Thyroid gland (tissue), 4 donors: ENCODE data around the gene CPA5.

Source experiments
- POLR2A ChIP-seq, 2 donors: fragments of 450-650 bp; IDR thresholded peaks; one replicate each; pipeline ENCODE4 v1.6.1; 2017; ENCODE audit warnings: antibody characterized with exemption in 2 of 2, mild to moderate bottlenecking in 2 of 2, moderate library complexity in 1 of 2
- TF ChIP-seq, protein P1 (sequence below), 6 experiments: fragments of 200-600 bp in 3 of 6; fragments of 450-650 bp in 3 of 6; sonication (generic) in 3 of 6; IDR thresholded peaks; one replicate each; pipeline ENCODE4 v1.5.1; 2016 to 2019; ENCODE audit warnings: antibody characterized with exemption in 6 of 6, mild to moderate bottlenecking in 2 of 6, inconsistent platforms in 1 of 6, moderate library complexity in 1 of 6

DNA sequence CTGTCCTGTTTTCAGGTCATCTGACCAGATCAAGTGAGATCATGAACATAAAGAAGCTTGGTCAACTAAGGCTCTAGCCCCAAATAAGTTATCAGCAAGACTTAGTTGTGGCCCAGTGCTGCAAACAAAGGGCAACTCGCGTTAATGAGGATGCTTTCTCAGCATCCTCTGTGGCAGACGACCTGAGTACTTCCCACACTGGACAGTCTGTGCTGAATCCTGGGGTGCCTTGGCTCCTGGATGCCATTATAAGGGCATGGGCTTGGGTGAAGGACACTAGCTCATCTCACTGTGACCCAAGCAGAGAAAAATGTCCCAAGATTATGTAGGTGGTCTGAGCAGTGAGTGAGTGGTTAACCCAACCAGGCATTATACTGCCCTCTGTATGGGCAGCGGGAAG, 13.9 kb downstream of the CPA5 start:
- TF ChIP-seq, protein P1, sequence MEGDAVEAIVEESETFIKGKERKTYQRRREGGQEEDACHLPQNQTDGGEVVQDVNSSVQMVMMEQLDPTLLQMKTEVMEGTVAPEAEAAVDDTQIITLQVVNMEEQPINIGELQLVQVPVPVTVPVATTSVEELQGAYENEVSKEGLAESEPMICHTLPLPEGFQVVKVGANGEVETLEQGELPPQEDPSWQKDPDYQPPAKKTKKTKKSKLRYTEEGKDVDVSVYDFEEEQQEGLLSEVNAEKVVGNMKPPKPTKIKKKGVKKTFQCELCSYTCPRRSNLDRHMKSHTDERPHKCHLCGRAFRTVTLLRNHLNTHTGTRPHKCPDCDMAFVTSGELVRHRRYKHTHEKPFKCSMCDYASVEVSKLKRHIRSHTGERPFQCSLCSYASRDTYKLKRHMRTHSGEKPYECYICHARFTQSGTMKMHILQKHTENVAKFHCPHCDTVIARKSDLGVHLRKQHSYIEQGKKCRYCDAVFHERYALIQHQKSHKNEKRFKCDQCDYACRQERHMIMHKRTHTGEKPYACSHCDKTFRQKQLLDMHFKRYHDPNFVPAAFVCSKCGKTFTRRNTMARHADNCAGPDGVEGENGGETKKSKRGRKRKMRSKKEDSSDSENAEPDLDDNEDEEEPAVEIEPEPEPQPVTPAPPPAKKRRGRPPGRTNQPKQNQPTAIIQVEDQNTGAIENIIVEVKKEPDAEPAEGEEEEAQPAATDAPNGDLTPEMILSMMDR (IDR thresholded peaks at IDR 0.05), result no peak
- TF ChIP-seq POLR2A (IDR thresholded peaks at IDR 0.05), result no peak
